Mucosa of descending colon (tissue), 3 donors: ENCODE measurements around the gene CCDC17. TPM values are rescaled to one million over a fixed set of nuclear protein-coding genes. Genes with fewer than 3 reads are reported as not detected.

ENCODE experiments used
- ATAC-seq: fragments of 200-7000 bp; cut with Tn5 transposase; one replicate; pipeline ENCODE4 v1.9.1; 2020; ENCODE audit warnings: mild to moderate bottlenecking, moderate library complexity
- DNase-seq, 3 donors: peaks; one replicate each; pipeline ENCODE4 v3.0.0-alpha.2; 2020
- H3K36me3 ChIP-seq: fragments of 200-600 bp; one replicate; pipeline ENCODE4 v1.8.0; 2021; ENCODE audit warnings: low read depth, mild to moderate bottlenecking
- H3K4me1 ChIP-seq: fragments of 200-600 bp; one replicate; pipeline ENCODE4 v1.8.0; 2021; ENCODE audit warnings: low read depth, mild to moderate bottlenecking
- H3K4me3 ChIP-seq: fragments of 200-600 bp; one replicate; pipeline ENCODE4 v1.8.0; 2021; ENCODE audit warnings: mild to moderate bottlenecking
- H3K9me3 ChIP-seq: fragments of 200-600 bp; one replicate; pipeline ENCODE4 v1.8.0; 2021; ENCODE audit warnings: mild to moderate bottlenecking
- intact Hi-C, 2 donors: fragments of 100-400 bp; cut with DNase I in 1 of 2; cut with micrococcal nuclease in 1 of 2; formaldehyde crosslinking; loops; one replicate each; pipeline versions ENCODE4 v1.11.0 to v1.11.1; 2022; cut with DNase I, micrococcal nuclease
- total RNA-seq, 3 donors: library from RNA; stranded (reverse); fragmentation: NEBNext Ultra II Directional in 2 of 3; extraction: Animal tissue kit (Norgen Biotek cat#: 25700) in 2 of 3; gene quantifications; one replicate each; pipeline versions ENCODE4 v1.2.1 to v1.2.4, GENCODE V29; 2021 to 2023
- TF ChIP-seq, protein P1 (sequence below): fragments of 200-600 bp; IDR thresholded peaks from one replicate; pipeline ENCODE4 v1.8.0; 2022; ENCODE audit warnings: antibody characterized with exemption, mild to moderate bottlenecking
- donor health status: DM: no; HTN: no; CAD: no; lungs with moderate emphysema.
- donor health status: DM: no; HTN: no; CAD: no.
- donor health status: DM: no; HTN: yes; CAD: no.

CCDC17 gene
- total RNA-seq, 3 donors from 2014 or later, result 4.1 to 6.8 (median 6.0) TPM

DNA sequence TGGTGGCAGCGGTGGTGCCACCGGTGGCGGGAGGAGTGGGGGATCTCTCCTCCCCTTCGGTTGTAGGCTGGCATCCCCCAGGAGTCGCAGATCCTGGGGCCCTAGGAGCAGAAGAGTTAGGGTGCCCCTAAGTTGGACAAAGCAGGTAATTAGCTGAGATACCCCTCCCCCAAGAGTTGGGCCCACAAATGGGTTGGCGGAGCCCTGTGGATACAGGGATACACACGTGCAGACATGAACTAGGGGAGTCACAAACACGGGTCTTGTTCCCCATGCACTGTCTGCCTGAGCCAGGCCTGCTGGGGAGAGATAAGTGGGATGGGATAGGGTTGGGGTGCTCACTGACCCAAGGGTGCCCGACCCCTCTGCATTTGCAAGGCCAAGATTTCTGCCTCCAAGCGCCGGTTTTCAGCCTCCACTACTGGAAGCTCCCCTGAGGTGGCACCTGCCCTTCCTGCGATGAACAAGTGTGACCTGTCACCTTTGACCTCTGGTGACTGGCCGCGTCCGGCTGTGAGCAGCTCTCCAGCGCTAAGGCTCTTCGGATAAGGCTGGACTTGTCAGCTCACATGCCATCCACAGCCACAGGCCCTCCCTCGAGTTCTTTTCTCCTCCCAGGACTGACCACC lies 1.8 kb downstream of the CCDC17 start:
- intact Hi-C loops, result no loop called here
- H3K4me3 ChIP-seq, result no peak overlapping the region
- H3K9me3 ChIP-seq, result no peaks in the 10 kb centered on the region

DNA sequence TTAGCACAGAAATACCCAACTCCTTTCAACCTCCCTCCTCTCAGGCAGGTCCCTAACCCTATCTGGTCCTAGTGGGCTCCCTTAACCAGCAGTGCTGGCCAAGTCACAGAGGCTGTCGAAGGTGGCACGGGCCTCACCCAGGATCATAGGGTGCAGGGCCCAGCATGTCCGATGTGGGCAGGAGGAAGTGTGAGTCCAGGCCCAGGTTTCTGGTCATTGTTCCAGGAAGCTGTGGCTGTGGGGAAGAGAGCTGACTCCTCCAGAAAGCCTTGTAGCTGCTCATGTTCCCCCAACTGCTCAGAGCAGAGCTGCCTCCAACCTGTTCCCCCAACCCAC lies 2.4 kb downstream of the CCDC17 start:
- ATAC-seq (peak; percentile 37), DNase-seq (no peak)
- no peaks in the 10 kb centered on the region for H3K9me3 ChIP-seq
- H3K36me3 ChIP-seq, result peaks cover 11% of the 10 kb centered on the region
- no peaks in the 10 kb centered on the region for H3K4me1 ChIP-seq
- TF ChIP-seq, protein P1, sequence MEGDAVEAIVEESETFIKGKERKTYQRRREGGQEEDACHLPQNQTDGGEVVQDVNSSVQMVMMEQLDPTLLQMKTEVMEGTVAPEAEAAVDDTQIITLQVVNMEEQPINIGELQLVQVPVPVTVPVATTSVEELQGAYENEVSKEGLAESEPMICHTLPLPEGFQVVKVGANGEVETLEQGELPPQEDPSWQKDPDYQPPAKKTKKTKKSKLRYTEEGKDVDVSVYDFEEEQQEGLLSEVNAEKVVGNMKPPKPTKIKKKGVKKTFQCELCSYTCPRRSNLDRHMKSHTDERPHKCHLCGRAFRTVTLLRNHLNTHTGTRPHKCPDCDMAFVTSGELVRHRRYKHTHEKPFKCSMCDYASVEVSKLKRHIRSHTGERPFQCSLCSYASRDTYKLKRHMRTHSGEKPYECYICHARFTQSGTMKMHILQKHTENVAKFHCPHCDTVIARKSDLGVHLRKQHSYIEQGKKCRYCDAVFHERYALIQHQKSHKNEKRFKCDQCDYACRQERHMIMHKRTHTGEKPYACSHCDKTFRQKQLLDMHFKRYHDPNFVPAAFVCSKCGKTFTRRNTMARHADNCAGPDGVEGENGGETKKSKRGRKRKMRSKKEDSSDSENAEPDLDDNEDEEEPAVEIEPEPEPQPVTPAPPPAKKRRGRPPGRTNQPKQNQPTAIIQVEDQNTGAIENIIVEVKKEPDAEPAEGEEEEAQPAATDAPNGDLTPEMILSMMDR, result no peak
- H3K4me3 ChIP-seq, result no peak overlapping the region
- intact Hi-C loops, result no loop called here

More for the DNA sequence above, 1.8 kb downstream of the CCDC17 start:
- Histone ChIP-seq H3K36me3 (peaks cover 6% of the 10 kb centered on the region), H3K4me1 (no peaks in the 10 kb centered on the region)
- no peak for DNase-seq
- TF ChIP-seq, protein P1, result no peak
- ATAC-seq, result peak; percentile 4

DNA sequence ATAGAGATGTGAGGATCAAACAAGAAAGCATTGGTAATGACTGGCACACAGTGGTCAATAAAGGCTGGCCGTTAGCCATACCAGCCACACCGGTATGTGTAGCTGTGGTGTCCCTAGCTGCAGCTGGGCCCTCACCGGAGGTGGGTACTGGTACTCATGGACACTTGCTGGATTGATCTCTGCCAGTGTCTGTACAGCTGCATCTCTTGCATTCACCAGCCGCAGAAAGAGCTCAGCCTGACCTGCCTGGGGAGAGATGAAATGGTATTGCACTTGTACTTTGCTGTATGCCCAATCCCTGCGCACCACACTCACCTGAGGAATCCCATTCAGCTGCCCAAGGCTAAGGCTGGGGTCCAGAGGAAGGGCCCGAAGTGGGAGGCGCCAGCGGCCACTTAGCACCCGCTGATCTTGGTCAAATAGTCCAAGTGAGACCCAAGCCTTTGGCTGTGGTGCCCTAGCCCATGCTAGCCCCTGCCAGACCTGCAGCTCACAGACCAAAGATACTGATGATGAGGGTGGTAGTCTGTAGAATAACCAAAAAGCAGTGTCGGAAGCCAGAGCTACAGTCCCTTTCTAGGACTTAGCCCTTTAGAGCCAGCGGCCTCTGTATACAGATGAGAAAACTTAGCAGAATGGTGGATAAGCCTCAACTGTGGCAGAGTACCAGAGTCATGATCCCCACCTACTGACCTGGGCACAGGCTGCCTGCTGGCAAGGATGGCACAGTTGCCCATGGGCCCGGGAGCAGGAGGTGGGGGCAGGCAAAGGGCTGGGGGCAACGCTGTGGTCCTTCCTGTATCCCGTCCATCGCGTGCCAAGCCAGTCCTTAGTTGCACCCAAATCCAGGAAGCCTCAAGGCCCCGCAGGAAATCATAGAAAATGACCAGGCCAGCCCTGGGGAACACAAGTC lies 3.0 kb downstream of the CCDC17 start:
- intact Hi-C loops, result no loop called here
- Histone ChIP-seq H3K4me3 (no peak overlapping the region), H3K9me3 (no peaks in the 10 kb centered on the region), H3K4me1 (no peaks in the 10 kb centered on the region), H3K36me3 (peaks cover 13% of the 10 kb centered on the region)
- no peak for DNase-seq
- TF ChIP-seq, protein P1, result no peak
- ATAC-seq, result peak; percentile 10

DNA sequence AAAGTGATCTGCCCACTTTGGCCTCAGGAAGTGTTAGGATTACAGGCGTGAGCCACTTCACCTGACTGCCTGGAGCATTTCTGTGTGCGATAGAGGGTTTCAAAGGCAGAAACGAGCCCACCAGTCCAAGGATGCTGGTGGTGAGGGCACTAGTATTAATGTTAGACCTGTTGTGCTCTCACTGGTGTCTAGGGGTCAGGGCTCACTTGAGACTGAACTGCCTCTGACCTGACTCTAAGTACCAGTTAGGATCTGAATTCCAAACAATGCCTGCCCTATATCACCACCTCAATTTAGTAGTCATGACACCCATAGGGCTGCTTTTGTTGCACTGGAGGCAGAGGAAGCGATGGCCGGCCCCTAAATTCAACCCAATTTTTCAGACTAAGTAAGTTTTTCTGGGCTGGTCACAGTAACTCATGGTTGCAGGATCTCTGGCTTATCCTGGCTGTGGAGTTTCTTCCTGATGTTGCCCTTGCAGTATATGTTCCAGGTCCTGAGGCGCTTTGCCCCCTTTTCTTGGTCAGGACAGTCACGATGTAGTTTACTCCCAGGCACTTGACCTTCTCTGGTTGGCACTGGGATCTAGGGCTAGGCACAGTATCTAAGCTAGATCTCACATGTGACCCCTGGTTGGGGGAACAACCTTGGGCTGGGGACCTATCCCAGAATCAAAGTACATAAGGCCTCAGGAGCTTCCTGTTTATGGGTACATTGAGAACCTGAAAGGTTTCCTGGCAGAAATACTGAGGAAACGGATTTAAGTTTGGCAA lies 4.5 kb downstream of the CCDC17 start:
- DNase-seq (no peak), ATAC-seq (no peak)
- intact Hi-C loops, result no loop called here
- Histone ChIP-seq H3K4me1 (no peaks in the 10 kb centered on the region), H3K4me3 (no peak overlapping the region), H3K9me3 (no peaks in the 10 kb centered on the region), H3K36me3 (peaks cover 21% of the 10 kb centered on the region)
- TF ChIP-seq, protein P1, result no peak

DNA sequence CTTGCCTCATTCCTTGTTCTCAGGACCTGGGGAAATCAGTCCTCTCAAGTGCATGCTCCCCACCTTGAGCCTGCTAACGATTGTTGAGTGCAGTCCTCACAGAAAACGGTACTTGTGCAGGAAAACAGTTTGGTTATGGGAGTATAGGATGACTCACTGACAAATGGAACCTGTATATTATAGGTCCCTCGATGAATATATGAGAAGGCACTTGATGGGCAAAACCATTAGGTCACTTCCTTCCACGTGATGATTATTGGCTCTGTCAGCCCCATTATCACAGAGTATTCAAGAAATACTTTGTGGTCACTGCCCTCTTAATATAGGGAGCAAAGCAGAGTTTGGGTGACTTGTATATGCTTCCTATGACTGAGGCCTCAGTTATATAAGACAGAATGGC lies 6.2 kb downstream of the CCDC17 start:
- intact Hi-C loops, result no loop called here
- no peak for DNase-seq
- H3K4me3 ChIP-seq, result no peak overlapping the region
- no peaks in the 10 kb centered on the region for H3K9me3 ChIP-seq
- TF ChIP-seq, protein P1, result no peak
- no peaks in the 10 kb centered on the region for H3K4me1 ChIP-seq
- ATAC-seq, result no peak
- peaks cover 21% of the 10 kb centered on the region for H3K36me3 ChIP-seq
